Midbrain (tissue), 1 donor: ENCODE measurements around the gene FSTL4.
"Not testable (repeated sequence)": the region's sequence is repeated elsewhere in the genome, so short reads cannot be mapped to it uniquely, and the experiment has no call there.

Experiments used
- DNase-seq: peaks from one replicate; lab custom pipeline; 2025; lab: John Stamatoyannopoulos, UW

FSTL4 gene

DNA sequence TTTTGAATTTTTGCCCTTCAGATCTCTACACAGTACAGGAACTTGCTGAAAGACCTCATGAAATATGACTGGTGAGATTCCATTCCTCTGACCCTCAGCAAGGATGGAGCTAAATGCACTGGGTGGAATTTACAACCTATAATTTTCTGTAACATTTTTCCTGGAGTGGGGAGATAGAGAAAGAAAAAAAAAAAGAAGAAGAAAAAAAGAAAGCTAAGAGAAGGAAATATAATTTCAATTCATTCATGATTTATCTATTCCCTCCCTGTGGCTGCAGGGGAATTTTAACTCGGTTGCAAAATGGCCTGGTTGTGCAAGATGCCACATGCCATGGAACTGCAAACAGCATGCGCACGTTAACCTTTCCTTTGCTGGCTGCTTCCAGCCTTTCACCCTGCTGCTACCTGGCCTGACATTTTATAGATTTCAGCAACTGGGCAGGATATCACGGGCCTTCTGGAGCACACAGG is 155.4 kb downstream of the FSTL4 start:
- no peak for DNase-seq

- DNase-seq, result no peak
These were observed 156.7 kb downstream of the FSTL4 start for GRCh38 chr5:133455676-133456075.

DNA sequence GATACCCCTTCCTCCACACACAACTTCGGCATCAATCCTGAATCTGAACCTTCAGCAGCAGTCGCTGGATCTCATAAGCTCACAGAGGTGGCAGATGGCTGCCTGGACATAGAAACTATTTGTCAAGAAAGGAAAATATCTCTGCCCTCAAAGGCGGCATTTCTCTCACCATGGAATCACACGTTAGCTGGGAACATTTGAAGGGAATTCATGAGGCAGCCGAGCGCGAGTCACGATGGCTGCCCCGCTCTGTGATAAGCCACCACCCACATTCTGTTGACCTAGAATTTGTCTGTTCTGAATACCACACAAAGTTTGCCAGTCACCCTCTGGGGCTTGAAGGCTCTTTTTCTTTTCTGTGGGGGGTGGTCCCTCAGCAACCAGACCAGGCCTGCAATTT is 157.9 kb downstream of the FSTL4 start:
- DNase-seq, result no peak

DNA sequence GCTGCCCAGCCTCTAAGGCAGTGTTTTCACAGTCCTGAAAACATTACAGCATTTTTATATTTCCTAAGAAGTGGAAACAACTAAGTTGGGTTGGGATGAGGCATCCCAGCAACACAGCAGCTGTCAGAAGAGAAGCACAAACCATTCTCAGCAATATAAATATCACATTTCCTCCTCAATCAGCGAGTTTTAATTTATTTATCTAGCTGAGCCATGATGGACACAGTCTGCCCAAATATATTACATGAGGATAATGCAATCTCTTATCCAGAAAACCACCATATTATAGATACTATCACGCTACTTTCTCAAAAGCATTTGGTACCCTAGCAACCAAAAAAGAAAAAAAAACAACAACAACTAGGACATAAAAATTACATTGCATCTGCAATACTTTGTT is 158.5 kb downstream of the FSTL4 start:
- no peak for DNase-seq

DNA sequence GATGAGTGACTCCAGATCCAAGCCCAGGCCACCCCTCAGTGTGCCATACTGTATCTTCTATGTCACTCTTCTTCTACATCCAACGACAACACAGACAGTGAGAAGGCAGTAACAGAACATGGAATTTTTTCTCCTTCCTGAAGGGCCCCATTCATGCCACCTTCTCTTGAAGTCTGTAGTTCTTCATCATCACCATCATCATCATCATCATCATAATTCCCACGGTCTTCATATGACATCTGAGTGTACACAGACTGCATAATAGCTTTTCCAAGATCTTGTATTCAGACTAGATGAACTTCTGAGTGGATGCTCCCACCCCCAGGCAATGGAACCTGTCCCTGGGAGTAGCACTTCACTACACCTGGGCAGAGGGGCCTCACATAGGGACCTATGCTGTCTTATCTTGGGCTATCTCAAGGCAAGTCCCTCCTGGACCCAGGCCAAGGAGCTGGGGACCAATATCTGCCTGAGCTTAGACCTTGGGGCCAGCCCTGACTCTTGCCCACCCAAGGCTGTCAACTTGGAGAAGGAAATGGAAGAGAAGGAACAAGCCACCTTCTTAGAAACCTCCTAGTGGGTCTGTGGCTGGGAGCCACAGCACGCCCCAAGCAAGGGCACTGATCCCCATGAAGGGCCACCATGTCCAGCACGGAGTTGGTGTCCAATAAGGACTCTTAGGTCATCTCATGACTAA is 159.1 kb downstream of the FSTL4 start:
- DNase-seq, result no peak

- DNase-seq, result no peak
These were observed 160.4 kb downstream of the FSTL4 start for GRCh38 chr5:133451926-133452325.

DNA sequence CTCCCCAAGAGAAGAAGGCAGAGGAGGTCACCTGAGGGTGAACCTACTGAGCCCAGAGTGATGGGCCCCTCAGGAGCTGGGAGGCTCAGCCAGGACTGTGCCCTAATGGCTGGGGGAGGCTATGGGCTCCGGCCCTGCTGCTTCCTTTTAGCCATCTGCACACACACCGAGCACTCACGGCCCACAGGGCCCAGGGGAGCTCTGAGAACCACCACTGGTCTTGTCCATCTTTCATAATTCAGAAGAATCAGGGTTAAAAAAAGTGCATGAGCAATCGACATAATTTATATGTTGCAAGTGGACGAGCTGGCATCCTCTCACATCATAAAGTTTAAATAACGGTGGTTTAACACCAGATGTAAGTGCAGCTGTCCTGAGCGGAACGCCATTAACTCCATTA is 162.1 kb downstream of the FSTL4 start:
- no peak for DNase-seq

GRCh38 chr5:133449181-133449580 is 163.2 kb downstream of the FSTL4 start:
- DNase-seq, result no peak

DNA sequence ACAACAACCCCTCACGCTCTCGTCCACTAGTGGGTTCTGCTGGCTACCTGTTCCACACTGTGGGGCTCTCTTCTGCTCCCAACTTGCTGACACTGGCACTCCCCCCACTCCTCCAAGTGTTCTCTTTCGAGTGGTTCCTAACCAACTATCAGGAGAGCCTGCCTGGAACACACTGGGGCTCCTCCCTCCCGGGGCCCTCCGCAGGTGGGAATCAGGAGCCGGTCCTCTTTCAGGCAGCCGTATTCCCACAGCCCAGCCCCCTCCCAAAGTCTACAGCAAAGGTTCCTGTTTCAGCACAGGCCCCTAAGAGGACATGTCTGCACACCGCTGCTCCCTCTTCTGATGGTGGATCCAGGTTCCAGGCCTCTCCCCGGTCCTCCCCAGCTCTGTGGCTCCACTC is 165.9 kb downstream of the FSTL4 start:
- DNase-seq, result no peak

DNA sequence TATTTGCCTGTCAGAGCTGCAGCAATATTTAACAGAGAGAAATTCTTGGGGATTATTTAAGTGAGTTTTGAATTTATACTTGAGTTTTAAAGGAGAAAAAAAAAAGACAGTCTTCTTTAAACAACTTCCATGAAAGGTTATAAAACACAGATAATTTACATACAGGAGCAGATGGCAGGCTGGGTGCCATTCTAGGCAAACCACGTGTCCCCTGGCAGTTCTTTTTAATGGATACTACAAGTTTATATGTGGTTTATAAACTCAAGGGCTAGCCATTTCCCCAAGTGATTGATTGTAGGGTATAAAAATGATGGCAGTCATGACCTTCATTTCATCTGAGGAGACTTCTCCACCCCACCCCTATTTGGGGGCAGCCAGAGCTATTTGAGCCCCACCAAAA is 166.6 kb downstream of the FSTL4 start:
- DNase-seq, result no peak

DNA sequence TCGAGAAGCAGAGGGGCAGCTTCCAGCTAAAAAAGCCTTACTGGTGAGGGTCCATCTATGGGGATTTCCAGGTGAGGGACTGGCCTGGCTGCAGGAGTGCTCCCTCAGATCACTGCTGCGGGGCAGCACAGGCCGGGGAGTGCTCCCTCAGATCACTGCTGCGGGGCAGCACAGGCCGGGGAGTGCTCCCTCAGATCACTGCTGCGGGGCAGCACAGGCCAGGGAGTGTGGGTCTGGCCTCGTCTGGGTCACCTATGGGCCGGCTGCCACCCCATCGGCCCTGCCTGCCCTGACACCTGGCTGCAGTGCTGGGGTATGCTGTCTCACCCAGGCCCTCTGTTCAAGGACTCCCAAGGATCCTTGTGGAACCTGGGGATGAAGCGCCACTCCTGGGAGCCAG is 167.1 kb downstream of the FSTL4 start:
- DNase-seq, result not testable (repeated sequence)

DNA sequence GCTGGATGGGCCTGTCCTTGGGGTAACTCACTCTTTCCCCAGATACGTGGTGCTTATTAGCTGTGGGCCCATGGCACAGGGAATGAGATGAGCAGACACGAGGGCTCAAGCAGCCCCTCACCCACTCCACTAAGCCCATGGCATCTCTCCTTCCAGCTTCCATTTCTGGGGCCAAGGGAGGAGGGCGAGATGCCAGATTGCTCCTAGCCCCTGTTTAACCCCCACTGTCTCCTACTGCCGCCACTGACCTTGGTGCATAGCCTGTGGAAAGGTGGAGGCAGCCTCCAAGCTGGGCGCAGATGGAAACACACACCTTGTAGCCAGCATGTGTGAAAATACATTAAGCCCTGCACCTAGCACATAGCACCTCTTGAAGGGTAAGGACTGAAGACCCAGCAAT is 167.6 kb downstream of the FSTL4 start:
- no peak for DNase-seq

- no peak for DNase-seq
These were observed 171.1 kb downstream of the FSTL4 start for GRCh38 chr5:133441166-133441815.

- no peak for DNase-seq
These were observed 171.8 kb downstream of the FSTL4 start for GRCh38 chr5:133440467-133441115.

DNA sequence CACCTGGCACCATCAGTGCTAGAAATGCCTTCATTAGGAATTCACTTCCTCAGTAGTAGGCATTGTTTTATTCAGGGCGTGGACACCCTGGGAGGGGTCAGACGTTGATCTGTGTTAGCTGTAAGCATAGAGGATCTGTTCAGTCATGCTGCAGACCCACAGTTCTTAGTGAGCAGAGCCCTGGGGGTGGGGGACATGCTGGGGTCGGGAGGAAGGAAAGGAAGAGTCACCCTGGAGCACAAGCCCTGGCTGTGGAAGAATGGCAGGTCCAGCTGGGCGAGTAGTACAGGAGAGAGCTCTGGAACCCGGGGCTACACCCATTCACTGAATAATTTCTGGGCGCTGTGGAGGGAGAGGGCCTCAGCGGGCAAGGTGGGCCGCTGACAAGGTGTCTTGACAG is 172.5 kb downstream of the FSTL4 start:
- DNase-seq, result no peak

DNA sequence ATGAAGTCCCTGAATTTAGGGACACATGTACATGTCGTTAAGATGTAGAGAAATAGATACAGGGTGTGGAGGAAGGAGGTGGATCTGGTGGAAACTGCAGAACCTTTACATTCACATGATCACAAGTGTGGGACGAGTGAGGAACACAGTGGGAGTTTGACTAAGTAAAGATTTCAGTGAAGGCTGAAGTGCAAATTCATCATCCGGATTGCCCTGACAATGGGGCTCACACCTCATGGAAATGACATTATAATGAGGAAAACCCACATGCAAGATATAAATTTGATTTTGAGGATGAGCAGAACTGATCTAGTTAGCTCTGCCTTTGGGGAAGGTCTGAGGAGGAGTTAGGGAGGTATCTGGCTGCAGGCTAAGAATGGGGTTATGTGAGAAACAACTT is 173.9 kb downstream of the FSTL4 start:
- no peak for DNase-seq

- DNase-seq, result no peak
These were observed 178.0 kb downstream of the FSTL4 start for GRCh38 chr5:133434336-133434735.

DNA sequence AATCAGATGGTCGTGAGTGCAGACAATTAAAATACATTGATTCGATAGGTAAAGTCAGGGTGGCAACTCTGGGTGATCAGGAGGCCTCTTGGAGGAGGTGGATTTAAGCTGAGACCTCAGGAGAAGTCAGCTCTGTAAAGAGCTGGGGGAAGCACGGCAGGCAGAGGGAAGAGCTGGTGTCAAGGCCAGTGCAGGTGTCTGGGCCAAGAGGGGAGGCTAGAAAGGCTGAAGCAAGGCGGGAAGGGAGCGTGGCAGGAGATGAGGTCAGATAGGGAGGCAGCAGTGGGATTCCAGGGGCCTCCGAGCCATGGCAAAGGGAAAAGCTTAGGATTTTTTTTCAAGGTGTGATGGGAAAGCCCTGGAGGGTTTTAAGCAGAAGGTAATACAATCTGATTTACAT is 178.7 kb downstream of the FSTL4 start:
- DNase-seq, result no peak

DNA sequence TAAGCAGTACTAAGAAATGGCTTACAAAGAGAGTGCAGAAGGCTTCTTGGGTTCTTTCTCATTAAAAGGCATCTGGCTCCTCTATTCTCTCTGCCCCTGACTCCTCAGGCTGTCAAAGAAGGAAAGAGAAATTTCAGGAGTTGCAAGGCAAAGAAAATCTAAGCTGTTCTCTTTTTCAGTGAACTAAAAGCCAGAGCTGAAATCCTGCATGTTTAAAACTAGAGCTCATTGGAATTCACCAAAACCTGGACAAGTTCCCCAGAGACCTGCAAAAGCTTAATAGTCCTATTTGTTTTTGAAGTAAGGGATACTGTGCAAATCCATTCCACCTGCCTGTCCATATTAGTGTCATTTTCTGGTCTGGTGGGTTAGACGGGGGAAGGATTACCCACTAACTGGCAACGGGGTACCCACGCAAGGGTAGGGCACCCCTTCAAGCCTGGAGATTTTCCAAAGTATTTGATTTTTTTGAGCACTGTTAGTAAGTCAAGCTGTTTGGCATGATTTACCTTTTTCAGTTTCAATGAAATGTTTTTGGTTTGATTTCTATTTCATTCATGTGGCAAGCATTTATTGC is 179.3 kb downstream of the FSTL4 start:
- DNase-seq, result no peak

GRCh38 chr5:133431326-133431865 is 180.9 kb downstream of the FSTL4 start:
- DNase-seq, result no peak

DNA sequence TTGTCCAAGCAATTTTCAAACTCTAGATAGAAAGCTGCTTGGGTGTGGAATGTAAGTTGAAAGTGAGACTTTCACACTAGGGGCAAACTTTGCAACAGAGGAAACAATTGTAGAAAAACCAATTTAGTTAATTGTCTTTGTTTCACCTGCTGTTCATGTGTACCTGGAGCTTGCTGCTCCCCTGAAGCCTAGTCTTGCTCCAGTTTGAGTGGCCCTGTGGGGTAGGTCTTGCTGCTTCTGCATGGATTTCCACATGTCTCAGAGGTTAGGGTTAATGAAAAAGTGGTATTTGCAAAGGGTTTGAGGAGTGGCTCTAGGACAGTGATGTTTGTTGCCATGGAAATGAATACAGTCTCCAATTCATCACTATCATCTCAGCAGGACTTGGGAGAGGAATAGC is 182.2 kb downstream of the FSTL4 start:
- DNase-seq, result no peak

DNA sequence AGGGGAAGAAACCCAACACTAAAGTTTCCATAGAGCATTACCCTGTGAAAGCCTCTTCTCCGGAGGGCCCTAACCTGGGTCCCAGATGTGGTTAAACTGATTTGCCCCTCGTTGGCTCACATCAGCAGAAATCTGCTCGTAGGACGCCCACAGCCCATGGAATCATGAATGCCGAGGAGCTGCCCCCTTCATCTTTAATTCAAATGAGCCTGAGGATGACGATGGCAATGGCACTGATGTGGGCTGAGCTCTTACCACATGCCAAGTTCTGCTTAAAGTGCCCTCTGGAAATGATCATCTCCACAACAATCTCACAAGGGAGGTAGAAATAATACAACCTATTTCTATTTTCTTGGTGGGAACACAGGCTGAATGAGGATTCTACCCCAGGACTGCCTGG is 183.3 kb downstream of the FSTL4 start:
- no peak for DNase-seq
